Measurements from ENCODE around the gene GNAO1. TPM values are rescaled to one million over a fixed set of nuclear protein-coding genes. Genes with fewer than 3 reads are reported as not detected.
"Not testable (repeated sequence)": the region's sequence is repeated elsewhere in the genome, so short reads cannot be mapped to it uniquely, and the experiment has no call there.

The GNAO1 gene
- total RNA-seq, 1 donor from 2014 or later, result not detected

DNA sequence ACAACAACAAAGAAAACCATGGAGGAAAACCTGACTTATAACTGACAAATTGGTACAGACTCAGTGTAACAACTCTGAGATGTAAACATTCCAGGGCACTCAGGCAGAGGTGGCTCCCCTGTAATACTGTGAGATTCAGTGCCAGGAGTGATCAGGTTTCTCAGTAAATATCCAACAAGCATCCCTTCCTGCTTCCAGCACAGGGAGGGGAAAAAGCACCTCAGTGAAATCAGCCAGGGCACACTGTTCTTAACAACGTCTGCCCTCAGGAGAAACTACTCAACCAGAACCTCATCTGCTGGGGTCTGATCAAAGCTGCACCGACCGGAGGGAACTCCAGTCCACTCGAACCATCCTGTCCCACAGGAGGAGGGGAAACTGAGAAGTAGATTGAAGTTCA is 181.7 kb downstream of the GNAO1 start:
- DNase-seq (ENCODE audit: extremely low read depth, low read depth, low spot score), result no peak

DNA sequence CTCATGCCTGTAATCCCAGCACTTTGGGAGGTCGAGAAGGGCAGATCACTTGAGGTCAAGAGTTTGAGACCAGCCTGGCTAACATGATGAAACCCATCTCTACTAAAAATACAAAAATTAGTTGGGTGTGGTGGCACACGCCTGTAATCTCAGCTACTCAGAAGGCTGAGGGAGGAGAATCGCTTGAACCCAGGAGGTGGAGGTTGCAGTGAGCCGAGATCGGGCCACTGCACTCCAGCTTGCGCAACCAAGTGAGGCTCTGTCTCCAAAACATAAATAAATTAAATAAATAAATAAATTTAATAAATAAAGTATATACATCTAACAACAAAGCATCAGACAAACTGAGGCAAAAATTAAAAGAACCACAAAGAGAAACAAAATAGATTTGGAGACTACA is 184.5 kb downstream of the GNAO1 start:
- not testable (repeated sequence) for DNase-seq (ENCODE audit: extremely low read depth, low read depth, low spot score)

DNA sequence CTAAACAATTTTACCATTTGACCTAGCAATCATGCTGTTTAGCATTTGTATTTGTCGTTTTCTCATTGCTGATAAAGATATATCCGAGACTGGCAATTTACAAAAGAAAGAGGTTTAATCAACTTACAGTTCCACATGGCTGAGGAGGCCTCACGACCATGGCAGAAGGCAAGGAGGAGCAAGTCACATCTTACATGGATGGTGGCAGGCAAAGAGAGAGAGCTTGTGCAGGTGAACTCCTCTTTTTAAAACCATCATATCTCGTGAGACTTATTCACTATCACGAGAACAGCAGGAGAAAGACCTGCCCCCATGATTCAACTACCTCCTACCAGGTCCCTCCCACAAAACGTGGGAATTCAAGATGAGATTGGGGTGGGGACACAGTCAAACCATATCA is 187.8 kb downstream of the GNAO1 start:
- not testable (repeated sequence) for DNase-seq (ENCODE audit: extremely low read depth, low read depth, low spot score)

DNA sequence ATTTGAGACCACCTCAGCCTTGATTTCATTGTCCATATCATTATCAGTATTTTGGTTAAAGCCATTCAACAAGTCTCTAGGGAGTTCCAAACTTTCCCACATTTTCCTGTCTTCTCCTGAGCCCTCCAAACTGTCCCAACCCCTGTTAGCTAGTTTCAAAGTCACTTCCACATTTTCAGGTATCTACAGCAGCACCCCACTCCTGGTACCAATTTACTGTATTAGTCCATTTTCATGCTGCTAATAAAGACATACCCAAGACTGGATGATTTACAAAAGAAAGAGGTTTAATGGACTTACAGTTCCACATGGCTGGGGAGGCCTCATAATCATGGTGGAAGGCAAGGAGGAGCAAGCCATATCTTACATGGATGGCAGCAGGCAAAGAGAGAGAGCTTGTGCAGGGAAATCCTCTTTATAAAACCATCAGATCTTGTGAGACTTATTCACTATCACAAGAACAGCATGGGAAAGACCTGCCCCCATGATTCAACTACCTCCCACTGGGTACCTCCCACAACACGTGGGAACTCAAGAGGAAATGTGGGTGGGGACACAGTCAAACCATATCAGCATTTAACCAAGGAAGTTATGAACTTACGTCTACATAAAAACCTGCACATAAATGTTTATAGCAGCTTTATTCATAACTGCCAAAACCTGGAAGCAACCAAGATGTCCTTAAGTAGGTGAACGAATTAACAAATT is 189.6 kb downstream of the GNAO1 start:
- DNase-seq (ENCODE audit: extremely low read depth, low read depth, low spot score), result not testable (repeated sequence)

DNA sequence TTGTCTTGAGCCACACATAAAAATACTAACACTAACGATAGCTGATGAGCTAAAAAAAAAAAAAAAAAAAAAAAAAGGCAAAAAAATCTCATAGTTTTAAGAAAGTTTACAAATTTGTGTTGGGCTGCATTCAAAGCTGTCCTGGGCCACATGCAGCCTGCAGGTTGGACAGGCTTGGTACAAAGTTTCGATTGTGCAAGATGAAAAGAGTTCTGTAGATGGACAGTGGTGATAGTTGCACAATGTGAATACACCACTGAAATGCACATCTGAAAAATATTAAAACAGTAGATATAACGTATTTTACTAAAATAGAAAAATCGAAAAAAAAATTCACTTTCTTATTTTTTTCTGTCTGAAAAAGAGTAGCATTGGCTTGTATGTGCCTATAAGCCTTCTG is 191.2 kb downstream of the GNAO1 start:
- no peak for DNase-seq (ENCODE audit: extremely low read depth, low read depth, low spot score)

DNA sequence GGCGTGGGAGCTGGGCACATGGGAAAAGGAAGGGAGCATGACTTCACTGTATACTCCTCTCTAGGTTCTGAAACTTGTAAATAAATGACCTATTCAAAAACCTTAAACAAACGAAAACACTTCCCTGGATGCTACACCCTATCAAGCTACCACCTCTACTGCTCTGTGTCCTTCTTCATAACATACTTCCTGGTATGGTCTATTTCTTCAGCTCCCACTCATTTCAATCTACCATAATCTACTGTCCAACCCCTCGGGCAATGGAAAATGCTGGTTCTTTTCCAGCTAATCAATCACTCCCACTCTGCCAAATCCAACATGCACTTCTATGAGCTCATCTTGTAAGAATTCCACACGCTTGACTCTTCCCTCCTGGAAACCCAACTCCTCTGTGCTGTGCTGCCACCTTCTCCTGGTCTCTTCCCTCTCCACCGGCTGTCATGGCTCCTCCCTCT is 191.6 kb downstream of the GNAO1 start:
- no peak for DNase-seq (ENCODE audit: extremely low read depth, low read depth, low spot score)

DNA sequence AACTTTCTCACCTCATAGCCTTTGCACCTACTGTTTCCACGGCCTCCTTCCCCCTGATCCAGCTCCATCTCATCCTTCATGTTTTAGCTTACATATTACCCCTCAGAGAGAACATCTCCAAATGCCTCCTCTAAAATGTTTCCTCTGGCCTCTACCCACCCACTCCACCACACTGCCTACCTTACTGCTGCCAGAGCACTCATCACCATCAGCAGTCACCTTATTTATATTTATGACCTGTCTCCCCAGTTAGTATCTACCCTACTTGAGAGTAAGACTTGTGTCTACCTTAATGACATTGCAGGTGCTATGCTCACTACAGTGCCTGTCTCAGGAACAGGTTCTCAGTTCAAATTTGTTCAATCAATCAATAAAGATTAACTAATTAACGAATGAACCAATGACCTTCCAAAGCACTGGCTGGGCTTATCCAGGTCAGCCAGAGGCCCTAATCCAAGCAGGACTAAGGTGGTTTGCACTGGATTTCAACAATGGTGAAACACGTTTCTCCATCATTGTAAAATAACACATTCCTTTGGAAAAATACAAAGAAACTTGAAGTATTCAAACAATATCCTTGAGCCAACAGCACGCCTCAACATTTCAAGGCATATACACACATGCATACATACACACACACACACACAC is 192.9 kb downstream of the GNAO1 start:
- DNase-seq (ENCODE audit: extremely low read depth, low read depth, low spot score), result no peak

DNA sequence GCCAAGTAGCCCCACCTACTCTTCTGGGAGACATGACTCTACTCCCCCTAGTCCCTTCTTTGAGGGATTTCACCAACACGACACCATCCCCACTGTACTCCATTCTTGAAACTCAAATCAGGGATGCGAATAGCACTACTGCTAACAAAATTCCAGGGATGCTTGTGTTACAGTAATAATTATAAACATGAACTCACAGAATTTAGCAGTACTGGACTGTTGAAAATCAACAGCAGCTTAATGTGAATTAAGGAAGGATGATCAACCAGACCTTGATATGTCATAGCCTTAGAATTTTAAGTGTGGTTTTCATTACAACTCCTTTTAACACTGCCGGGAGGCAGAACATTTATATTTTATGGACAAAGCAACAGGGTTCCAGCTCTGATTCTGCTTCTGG is 196.1 kb downstream of the GNAO1 start:
- DNase-seq (ENCODE audit: extremely low read depth, low read depth, low spot score), result no peak

DNA sequence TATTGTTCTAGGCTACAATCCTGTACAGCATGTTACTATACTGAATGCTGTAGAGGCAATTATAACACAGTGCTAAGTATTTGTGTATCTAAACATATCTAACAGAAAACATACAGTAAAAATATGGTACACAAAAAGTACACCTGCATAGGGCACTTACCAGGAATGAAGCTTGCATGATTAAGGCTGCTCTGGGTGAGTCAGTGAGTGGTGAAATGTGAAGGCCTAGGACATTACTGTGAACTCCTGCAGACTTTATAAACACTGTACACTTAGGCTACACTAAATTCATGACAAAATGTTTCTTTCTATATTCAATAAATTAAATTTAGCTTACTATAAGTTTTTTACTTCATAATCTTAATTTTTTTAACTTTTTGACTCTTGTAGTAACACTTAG is 196.9 kb downstream of the GNAO1 start:
- DNase-seq (ENCODE audit: extremely low read depth, low read depth, low spot score), result no peak

DNA sequence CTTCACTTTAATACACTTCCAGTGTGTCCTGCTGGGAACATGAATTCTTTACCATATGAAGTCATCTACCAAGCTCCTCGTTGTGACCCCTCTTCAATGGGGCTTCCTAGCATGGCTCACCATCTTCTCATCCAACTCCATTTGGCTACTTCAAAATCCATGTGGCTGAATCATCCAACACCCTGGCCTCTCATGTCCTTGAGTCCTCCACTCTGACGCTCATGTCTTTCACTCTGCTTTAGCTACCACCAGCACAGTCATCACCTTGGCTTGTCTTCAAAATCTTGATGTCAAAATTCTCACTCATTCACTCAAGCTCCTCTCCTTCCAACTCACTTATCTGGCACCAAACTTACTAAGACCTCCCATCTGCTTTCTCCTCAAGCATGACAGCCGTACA is 198.3 kb downstream of the GNAO1 start:
- DNase-seq (ENCODE audit: extremely low read depth, low read depth, low spot score), result no peak

DNA sequence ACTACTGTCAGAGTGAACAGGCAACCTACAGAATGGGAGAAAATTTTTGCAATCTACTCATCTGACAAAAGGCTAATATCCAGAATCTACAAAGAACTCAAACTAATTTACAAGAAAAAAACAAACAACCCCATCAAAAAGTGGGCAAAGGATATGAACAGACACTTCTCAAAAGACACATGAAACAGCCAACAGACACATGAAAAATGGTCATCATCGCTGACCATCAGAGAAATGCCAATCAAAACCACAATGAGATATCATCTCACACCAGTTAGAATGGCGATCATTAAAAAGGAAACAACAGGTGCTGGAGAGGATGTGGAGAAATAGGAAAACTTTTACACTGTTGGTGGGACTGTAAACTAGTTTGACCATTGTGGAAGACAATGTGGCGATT is 205.4 kb downstream of the GNAO1 start:
- not testable (repeated sequence) for DNase-seq (ENCODE audit: extremely low read depth, low read depth, low spot score)

DNA sequence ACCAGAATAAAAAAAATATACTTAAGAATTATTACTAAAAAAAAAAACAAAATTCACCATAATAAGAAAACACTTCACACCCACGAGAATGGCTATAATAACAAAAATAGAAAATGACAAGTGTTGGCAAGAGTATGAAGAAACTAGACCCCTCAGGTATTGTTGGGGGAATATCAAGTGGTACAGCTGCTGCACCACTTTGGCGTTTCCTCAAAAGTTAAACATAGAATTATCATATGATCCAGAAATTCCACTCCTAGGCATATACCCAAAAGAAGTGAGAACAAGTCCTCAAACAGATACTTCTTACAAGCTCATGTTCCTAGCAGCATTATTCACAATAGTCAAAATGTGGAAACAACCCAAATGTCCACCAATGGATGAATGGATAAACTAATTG is 207.8 kb downstream of the GNAO1 start:
- DNase-seq (ENCODE audit: extremely low read depth, low read depth, low spot score), result no peak

DNA sequence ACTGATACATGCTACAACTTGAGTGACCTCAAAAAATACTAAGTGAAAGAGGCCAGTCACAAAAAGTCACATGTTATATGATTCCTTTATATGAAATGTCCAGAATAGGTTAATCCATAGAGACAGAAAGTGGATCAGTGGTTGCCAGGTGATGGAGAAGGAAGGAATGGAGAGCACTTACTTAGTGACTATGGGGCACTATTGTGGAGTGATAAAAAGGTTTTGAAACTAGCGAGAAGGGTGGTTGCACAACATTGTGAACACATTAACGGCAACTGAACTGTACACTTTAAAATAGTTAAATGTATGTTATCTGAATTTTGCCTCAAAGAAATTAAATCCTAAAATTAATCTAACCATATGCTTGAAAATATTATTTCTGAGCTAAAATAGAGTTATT is 208.2 kb downstream of the GNAO1 start:
- DNase-seq (ENCODE audit: extremely low read depth, low read depth, low spot score), result no peak

DNA sequence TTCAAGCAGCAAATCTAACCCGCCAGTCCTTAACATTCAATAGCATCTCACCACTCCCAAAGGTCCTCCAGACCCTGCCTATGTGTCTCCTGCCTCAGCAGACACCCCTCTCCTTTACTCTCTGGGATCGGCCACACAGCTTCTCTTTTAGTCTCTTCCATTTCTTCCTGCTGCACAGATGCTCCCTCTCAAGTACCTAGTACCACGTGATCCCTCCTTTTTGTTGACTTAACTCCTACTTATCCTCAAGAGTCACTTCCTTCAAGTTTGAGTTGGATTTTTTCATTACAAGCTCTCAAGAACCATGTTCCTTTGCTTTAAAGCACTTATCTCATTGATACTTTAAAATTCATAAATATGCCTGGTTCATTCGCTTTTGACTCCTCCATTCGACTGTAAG is 209.2 kb downstream of the GNAO1 start:
- DNase-seq (ENCODE audit: extremely low read depth, low read depth, low spot score), result no peak

DNA sequence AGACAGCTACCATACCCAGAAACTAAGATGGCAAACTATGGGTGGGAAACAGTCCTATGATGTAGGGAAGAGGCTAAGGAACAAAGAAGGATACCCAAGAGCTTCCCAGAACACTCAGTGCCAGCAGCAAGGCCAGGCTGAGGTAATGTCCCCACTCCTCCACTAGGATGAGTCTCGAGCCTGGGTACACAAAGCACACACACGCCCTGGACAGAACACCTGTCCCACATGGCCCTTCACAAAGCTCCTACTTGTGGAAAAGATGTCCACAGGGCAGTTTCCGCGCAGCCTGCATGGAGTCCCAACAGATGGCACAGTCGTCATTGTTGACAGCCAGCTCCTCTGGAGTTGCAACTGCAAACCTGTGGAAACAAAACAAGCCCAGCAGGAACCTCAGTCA is 210.2 kb downstream of the GNAO1 start:
- no peak for DNase-seq (ENCODE audit: extremely low read depth, low read depth, low spot score)

DNA sequence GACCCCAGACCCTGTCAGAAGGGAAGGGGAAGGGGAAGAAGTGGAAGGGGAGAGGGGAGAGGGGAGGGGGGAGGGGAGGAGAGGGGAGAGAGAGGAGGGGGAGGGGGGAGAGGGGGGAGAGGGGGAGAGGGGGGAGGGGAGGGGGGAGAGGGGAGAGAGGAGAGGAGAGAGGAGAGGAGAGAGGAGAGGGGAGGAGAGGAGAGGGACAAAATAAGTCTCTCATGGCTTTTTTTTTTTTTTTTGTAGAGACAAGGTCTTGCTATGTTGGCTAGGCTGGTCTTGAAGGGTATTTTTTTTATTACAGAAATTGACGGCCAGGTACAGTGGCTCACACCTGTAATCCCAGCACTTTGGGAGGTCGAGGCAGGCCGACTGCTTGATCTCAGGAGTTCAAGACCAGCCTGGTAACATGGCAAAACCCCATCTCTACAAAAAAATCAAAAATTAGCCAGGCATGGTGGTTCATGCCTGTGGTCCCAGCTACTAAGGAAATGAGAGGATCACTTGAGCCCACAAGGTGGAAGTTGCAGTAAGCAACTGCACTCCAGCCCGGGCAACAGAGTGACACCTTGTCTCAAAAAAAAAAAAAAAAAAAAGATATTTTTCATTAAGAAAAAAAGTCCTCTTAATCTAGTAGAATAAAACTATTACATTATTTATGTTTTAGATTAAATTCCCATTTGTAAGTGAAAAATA is 214.8 kb downstream of the GNAO1 start:
- no peak for DNase-seq (ENCODE audit: extremely low read depth, low read depth, low spot score)

Other genes starting within 250 kb of the GNAO1 start
- 113 and 116 TPM in 2 replicates for gene AMFR, start 234.1 kb downstream of the GNAO1 start, total RNA-seq

Measured in glomerular endothelial cell (primary cell).